HG03575 (cell line): ENCODE measurements around the gene WRNIP1.

ENCODE experiments used
- ATAC-seq: cut with Tn5 transposase; IDR thresholded peaks from one replicate; pipeline ENCODE4 v1.9.1; 2021; ENCODE audit not compliant: unreplicated experiment, insufficient number of reproducible peaks, low FRiP score; ENCODE audit errors: extremely low read depth

WRNIP1 gene

GRCh38 chr6:2820415-2820814, 55.2 kb downstream of the WRNIP1 start:
- ATAC-seq: no peak

- ATAC-seq: no peak
These were observed 56.4 kb downstream of the WRNIP1 start for GRCh38 chr6:2821554-2821953.

GRCh38 chr6:2823104-2823850, 58.1 kb downstream of the WRNIP1 start:
- no peak for ATAC-seq

- no peak for ATAC-seq
These were observed 60.9 kb downstream of the WRNIP1 start for GRCh38 chr6:2826131-2826530.

GRCh38 chr6:2827142-2827541, 61.9 kb downstream of the WRNIP1 start:
- no peak for ATAC-seq

GRCh38 chr6:2828629-2829028, 63.4 kb downstream of the WRNIP1 start:
- no peak for ATAC-seq

GRCh38 chr6:2829253-2829652, 64.1 kb downstream of the WRNIP1 start:
- no peak for ATAC-seq

- no peak for ATAC-seq
These were observed 65.0 kb downstream of the WRNIP1 start for GRCh38 chr6:2830183-2830582.

- ATAC-seq: no peak
These were observed 66.2 kb downstream of the WRNIP1 start for GRCh38 chr6:2831392-2831791.

- no peak for ATAC-seq
These were observed 69.1 kb downstream of the WRNIP1 start for GRCh38 chr6:2834262-2834661.
